Adrenal gland (tissue), 5 donors: Measurements from ENCODE around the gene NAB2.

Experiments used
- CTCF ChIP-seq, 6 experiments: fragments of 450-650 bp in 4 of 6; fragments of 200-600 bp in 2 of 6; sonication (generic) in 1 of 6; IDR thresholded peaks; 1 replicate in 5 of 6; 2 replicates in 1 of 6; pipeline versions ENCODE4 v1.5.1 to v1.8.0; 2016 to 2021; ENCODE audit warnings: antibody characterized with exemption in 6 of 6, mild to moderate bottlenecking in 2 of 6, moderate library complexity in 1 of 6
- POLR2A ChIP-seq, 2 donors: fragments of 450-650 bp; IDR thresholded peaks; one replicate each; pipeline ENCODE4 v1.6.1; 2017; ENCODE audit warnings: antibody characterized with exemption in 2 of 2, mild to moderate bottlenecking in 2 of 2, moderate library complexity in 1 of 2
- donor health status: DM: no; HTN: no; CAD: no.

DNA sequence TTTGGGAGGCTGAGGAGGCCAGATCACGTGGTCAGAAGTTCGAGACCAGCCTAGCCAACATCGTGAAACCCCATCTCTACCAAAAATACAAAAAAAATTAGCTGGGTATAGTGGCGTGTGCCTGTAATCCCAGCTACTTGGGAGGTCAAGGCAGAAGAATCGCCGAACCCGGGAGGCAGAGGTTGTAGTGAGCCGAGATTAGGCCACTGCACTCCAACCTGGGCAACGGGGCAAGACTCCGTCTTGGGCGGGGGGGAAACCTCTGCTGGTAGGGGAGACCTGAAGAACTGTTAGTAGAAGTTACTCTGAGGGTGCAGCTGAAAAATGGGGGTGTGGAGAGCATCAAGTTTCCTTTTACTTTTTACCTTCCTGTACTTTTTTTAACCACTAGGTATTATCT is 37.1 kb downstream of the NAB2 start:
- TF ChIP-seq CTCF (IDR thresholded peaks at IDR 0.05) (no peak), POLR2A (IDR thresholded peaks at IDR 0.05) (no peak)
